Head of caudate nucleus (tissue), 42 donors: ENCODE measurements around the gene RBM24.
"Not testable (repeated sequence)": the region's sequence is repeated elsewhere in the genome, so short reads cannot be mapped to it uniquely, and the experiment has no call there.

Experiments used
- DNase-seq, 42 donors: peaks; one replicate each; pipeline versions ENCODE4 v3.0.0 to v3.0.0-alpha.2; 2020 to 2021; ENCODE audit warnings: mixed read lengths in 7 of 42
- intact Hi-C: fragments of 100-400 bp; cut with DNase I; formaldehyde crosslinking; loops from one replicate; pipeline ENCODE4 v1.15.0; 2022

Gene RBM24

GRCh38 chr6:17281497-17282481 is 628 bp downstream of the RBM24 start:
- intact Hi-C loops, result no loop called here
- peak in 29 of 42 donors; percentile 7 to 48 (median 24) for DNase-seq

- no peak for DNase-seq
- intact Hi-C loops, result no loop called here
Measured at GRCh38 chr6:17283074-17283473, 1.9 kb downstream of the RBM24 start.

GRCh38 chr6:17289630-17290061 is 8.5 kb downstream of the RBM24 start:
- intact Hi-C loops, result no loop called here
- no peak for DNase-seq

GRCh38 chr6:17291778-17292177 is 10.6 kb downstream of the RBM24 start:
- DNase-seq, result no peak
- intact Hi-C loops, result no loop called here

GRCh38 chr6:17292600-17293133 is 11.5 kb downstream of the RBM24 start:
- DNase-seq, result peak in 1 of 42 donors; percentile 7
- intact Hi-C loops, result no loop called here

- intact Hi-C loops, result no loop called here
- no peak for DNase-seq
Measured at GRCh38 chr6:17293395-17293794, 12.2 kb downstream of the RBM24 start.

- DNase-seq, result no peak
- intact Hi-C loops, result no loop called here
Measured at GRCh38 chr6:17297271-17298080, 16.3 kb downstream of the RBM24 start.

- DNase-seq, result no peak
- intact Hi-C loops, result no loop called here
Measured at GRCh38 chr6:17298257-17298656, 17.1 kb downstream of the RBM24 start.

- no peak for DNase-seq
- intact Hi-C loops, result no loop called here
Measured at GRCh38 chr6:17299222-17299621, 18.1 kb downstream of the RBM24 start.

GRCh38 chr6:17299750-17300149 is 18.6 kb downstream of the RBM24 start:
- intact Hi-C loops, result no loop called here
- no peak for DNase-seq

GRCh38 chr6:17300637-17301036 is 19.5 kb downstream of the RBM24 start:
- intact Hi-C loops, result no loop called here
- no peak for DNase-seq

GRCh38 chr6:17303444-17303843 is 22.3 kb downstream of the RBM24 start:
- intact Hi-C loops, result no loop called here
- DNase-seq, result no peak

GRCh38 chr6:17305219-17306001 is 24.2 kb downstream of the RBM24 start:
- intact Hi-C loops, result no loop called here
- DNase-seq, result peak in 2 of 42 donors; percentile 11 to 23

GRCh38 chr6:17311595-17312311 is 30.6 kb downstream of the RBM24 start:
- peak in 41 of 42 donors; percentile 11 to 83 (median 51) for DNase-seq
- intact Hi-C loops, result no loop called here

- intact Hi-C loops, result not testable (repeated sequence)
Measured at GRCh38 chr6:17313238-17313637, 32.1 kb downstream of the RBM24 start.

GRCh38 chr6:17313971-17314370 is 32.8 kb downstream of the RBM24 start:
- intact Hi-C loops, result no loop called here
- no peak for DNase-seq

More at GRCh38 chr6:17313238-17313637, 32.1 kb downstream of the RBM24 start:
- DNase-seq, result not testable (repeated sequence)

- no peak for DNase-seq
Measured at GRCh38 chr6:17315262-17315661, 34.1 kb downstream of the RBM24 start.

More at GRCh38 chr6:17315262-17315661, 34.1 kb downstream of the RBM24 start:
- intact Hi-C loops, result no loop called here
